DND-41 (cell line): Measurements from ENCODE around the gene UBD.

Source experiments
- ATAC-seq: fragments of 200-7000 bp; cut with Tn5 transposase; 3 replicates; pipeline ENCODE4 v1.9.1; 2021; ENCODE audit warnings: low read depth; ENCODE audit not compliant: insufficient read depth
- DNase-seq: peaks from one replicate; pipeline ENCODE4 v3.0.0-alpha.2; 2020
- H2AFZ ChIP-seq: 2 replicates; pipeline ENCODE4 v1.6.0; 2012; ENCODE audit warnings: low read depth, low read length
- H3K27ac ChIP-seq: 2 replicates; pipeline ENCODE4 v1.5.1; 2012; ENCODE audit warnings: low read length, inconsistent platforms
- H3K27me3 ChIP-seq: fragments of 200-600 bp; sonication (generic); 2 replicates; pipeline ENCODE4 v1.6.0; 2012; ENCODE audit warnings: low read length, mild to moderate bottlenecking, inconsistent platforms; ENCODE audit not compliant: insufficient read depth, poor library complexity
- H3K36me3 ChIP-seq: 2 replicates; pipeline ENCODE4 v1.5.1; 2012; ENCODE audit warnings: low read length, inconsistent platforms; ENCODE audit not compliant: insufficient read depth
- H3K4me1 ChIP-seq: 2 replicates; pipeline ENCODE4 v1.5.1; 2012; ENCODE audit warnings: mild to moderate bottlenecking, low read length; ENCODE audit not compliant: insufficient read depth
- H3K4me2 ChIP-seq: 2 replicates; pipeline ENCODE4 v1.6.0; 2012; ENCODE audit warnings: mild to moderate bottlenecking, moderate library complexity, low read length, inconsistent platforms; ENCODE audit not compliant: insufficient read depth
- H3K4me3 ChIP-seq, 2 experiments: fragments of 200-600 bp in 1 of 2; shearing (Covaris generic) in 1 of 2; 2 replicates each; pipeline ENCODE4 v1.5.1; 2012 to 2016; ENCODE audit warnings: inconsistent platforms in 2 of 2, low read length in 2 of 2, mild to moderate bottlenecking in 2 of 2, low read depth in 1 of 2, moderate library complexity in 1 of 2
- H3K79me2 ChIP-seq: 2 replicates; pipeline ENCODE4 v1.6.0; 2012; ENCODE audit warnings: low read length, inconsistent platforms; ENCODE audit not compliant: insufficient read depth
- H3K9ac ChIP-seq: 2 replicates; pipeline ENCODE4 v1.6.0; 2012; ENCODE audit warnings: low read depth, mild to moderate bottlenecking, inconsistent platforms, low read length, moderate library complexity
- H3K9me3 ChIP-seq: 2 replicates; pipeline ENCODE4 v1.5.1; 2012; ENCODE audit warnings: low read length, moderate library complexity, mild to moderate bottlenecking, inconsistent platforms; ENCODE audit not compliant: insufficient read depth, severe bottlenecking
- H4K20me1 ChIP-seq: 2 replicates; pipeline ENCODE4 v1.6.0; 2012; ENCODE audit warnings: low read length; ENCODE audit not compliant: insufficient read depth
- CTCF ChIP-seq: IDR thresholded peaks from 2 replicates; pipeline ENCODE4 v1.5.1; 2012; ENCODE audit warnings: borderline replicate concordance, low read length, moderate library complexity, mild to moderate bottlenecking; ENCODE audit not compliant: poor library complexity, severe bottlenecking; ENCODE audit errors: extremely low read depth
- EZH2 ChIP-seq: IDR thresholded peaks from 3 replicates; pipeline ENCODE4 v1.6.1; 2012; ENCODE audit warnings: borderline replicate concordance, low read depth, mild to moderate bottlenecking, moderate library complexity, low read length, inconsistent platforms; ENCODE audit not compliant: severe bottlenecking

The UBD gene

GRCh38 chr6:29527126-29527525 lies 32.4 kb downstream of the UBD start:
- Histone ChIP-seq H3K79me2 (no peaks in the 10 kb centered on the region), H3K4me1 (no peaks in the 10 kb centered on the region), H3K27ac (no peak overlapping the region), H3K9ac (no peak overlapping the region), H3K27me3 (no peaks in the 10 kb centered on the region), H3K4me2 (no peak overlapping the region), H3K9me3 (peaks cover 6% of the 10 kb centered on the region), H2AFZ (no peak overlapping the region), H4K20me1 (no peaks in the 10 kb centered on the region), H3K4me3 (no peak overlapping the region), H3K36me3 (no peaks in the 10 kb centered on the region)
- ATAC-seq (no peak), DNase-seq (no peak)
- no peak for TF ChIP-seq EZH2
- no peak for TF ChIP-seq CTCF

GRCh38 chr6:29525311-29525639 lies 34.3 kb downstream of the UBD start:
- Histone ChIP-seq H3K4me1 (no peaks in the 10 kb centered on the region), H2AFZ (no peak overlapping the region), H3K36me3 (no peaks in the 10 kb centered on the region), H4K20me1 (no peaks in the 10 kb centered on the region), H3K27me3 (no peaks in the 10 kb centered on the region), H3K27ac (no peak overlapping the region), H3K9me3 (peaks cover 6% of the 10 kb centered on the region), H3K9ac (no peak overlapping the region), H3K4me3 (no peak overlapping the region), H3K79me2 (no peaks in the 10 kb centered on the region), H3K4me2 (no peak overlapping the region)
- no peak for TF ChIP-seq EZH2
- TF ChIP-seq CTCF = no peak
- DNase-seq (no peak), ATAC-seq (no peak)

- Histone ChIP-seq H3K4me2 (no peak overlapping the region), H3K9me3 (peaks cover 6% of the 10 kb centered on the region), H3K79me2 (no peaks in the 10 kb centered on the region), H3K27ac (no peak overlapping the region), H3K36me3 (no peaks in the 10 kb centered on the region), H3K9ac (no peak overlapping the region), H4K20me1 (no peaks in the 10 kb centered on the region), H3K4me1 (no peaks in the 10 kb centered on the region), H3K4me3 (no peak overlapping the region), H3K27me3 (no peaks in the 10 kb centered on the region), H2AFZ (no peak overlapping the region)
- DNase-seq (no peak), ATAC-seq (no peak)
- TF ChIP-seq EZH2 (no peak), CTCF (no peak)
These were observed 34.9 kb downstream of the UBD start for GRCh38 chr6:29524444-29525310.

GRCh38 chr6:29524044-29524443 lies 35.5 kb downstream of the UBD start:
- Histone ChIP-seq H3K36me3 (no peaks in the 10 kb centered on the region), H3K4me1 (no peaks in the 10 kb centered on the region), H3K79me2 (no peaks in the 10 kb centered on the region), H3K27me3 (no peaks in the 10 kb centered on the region), H3K27ac (no peak overlapping the region), H3K4me2 (no peak overlapping the region), H3K9me3 (peaks cover 6% of the 10 kb centered on the region), H4K20me1 (no peaks in the 10 kb centered on the region), H2AFZ (no peak overlapping the region), H3K4me3 (no peak overlapping the region), H3K9ac (no peak overlapping the region)
- TF ChIP-seq CTCF (no peak), EZH2 (no peak)
- ATAC-seq = no peak
- DNase-seq = no peak
